Measurements from ENCODE around the gene TGFBR3.

The TGFBR3 gene

GRCh38 chr1:91894036-91894761 lies 8.2 kb upstream of the TGFBR3 start:
- peaks cover 34% of the 10 kb centered on the region for H3K4me1 Mint-ChIP-seq (ENCODE audit: low read depth)
- H3K36me3 Mint-ChIP-seq (ENCODE audit: low read depth) = no peaks in the 10 kb centered on the region
- no peaks in the 10 kb centered on the region for H3K9me3 Mint-ChIP-seq
- DNase-seq = no peak
- H3K27ac Mint-ChIP-seq = no peak overlapping the region
- H3K4me3 Mint-ChIP-seq = no peak overlapping the region
- H3K27me3 Mint-ChIP-seq = no peaks in the 10 kb centered on the region

DNA sequence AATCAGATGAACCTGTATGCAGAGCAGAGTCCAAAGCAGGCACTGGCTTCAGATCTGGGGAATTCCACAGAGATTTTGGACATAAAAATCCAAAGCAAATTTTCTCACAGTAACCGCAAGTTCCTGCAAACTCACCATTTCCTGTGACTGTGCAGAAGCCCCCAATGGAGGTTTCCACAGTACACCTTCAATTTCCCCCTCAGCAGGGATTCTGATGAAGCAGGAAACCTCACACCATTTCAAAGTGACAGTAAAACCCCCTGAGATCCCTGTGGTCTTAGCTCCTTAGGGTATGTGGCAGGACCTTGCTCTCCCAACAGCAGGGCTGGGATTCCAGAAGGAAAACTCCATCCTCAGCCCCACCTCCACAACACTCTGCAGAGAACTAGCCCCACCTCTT lies 6.0 kb upstream of the TGFBR3 start:
- no peaks in the 10 kb centered on the region for H3K9me3 Mint-ChIP-seq
- H3K27ac Mint-ChIP-seq = peak overlapping the region; percentile 63

GRCh38 chr1:91891454-91891853 lies 5.5 kb upstream of the TGFBR3 start:
- Mint-ChIP-seq H3K4me1 (ENCODE audit: low read depth) (peaks cover 40% of the 10 kb centered on the region), H3K9me3 (no peaks in the 10 kb centered on the region), H3K36me3 (ENCODE audit: low read depth) (no peaks in the 10 kb centered on the region), H3K4me3 (no peak overlapping the region), H3K27ac (peak overlapping the region; percentile 17), H3K27me3 (peaks cover 3% of the 10 kb centered on the region)
- no peak for DNase-seq

More for the DNA sequence above, 6.0 kb upstream of the TGFBR3 start:
- Mint-ChIP-seq H3K27me3 (no peaks in the 10 kb centered on the region), H3K4me1 (ENCODE audit: low read depth) (peaks cover 37% of the 10 kb centered on the region), H3K4me3 (no peak overlapping the region), H3K36me3 (ENCODE audit: low read depth) (no peaks in the 10 kb centered on the region)
- no peak for DNase-seq

DNA sequence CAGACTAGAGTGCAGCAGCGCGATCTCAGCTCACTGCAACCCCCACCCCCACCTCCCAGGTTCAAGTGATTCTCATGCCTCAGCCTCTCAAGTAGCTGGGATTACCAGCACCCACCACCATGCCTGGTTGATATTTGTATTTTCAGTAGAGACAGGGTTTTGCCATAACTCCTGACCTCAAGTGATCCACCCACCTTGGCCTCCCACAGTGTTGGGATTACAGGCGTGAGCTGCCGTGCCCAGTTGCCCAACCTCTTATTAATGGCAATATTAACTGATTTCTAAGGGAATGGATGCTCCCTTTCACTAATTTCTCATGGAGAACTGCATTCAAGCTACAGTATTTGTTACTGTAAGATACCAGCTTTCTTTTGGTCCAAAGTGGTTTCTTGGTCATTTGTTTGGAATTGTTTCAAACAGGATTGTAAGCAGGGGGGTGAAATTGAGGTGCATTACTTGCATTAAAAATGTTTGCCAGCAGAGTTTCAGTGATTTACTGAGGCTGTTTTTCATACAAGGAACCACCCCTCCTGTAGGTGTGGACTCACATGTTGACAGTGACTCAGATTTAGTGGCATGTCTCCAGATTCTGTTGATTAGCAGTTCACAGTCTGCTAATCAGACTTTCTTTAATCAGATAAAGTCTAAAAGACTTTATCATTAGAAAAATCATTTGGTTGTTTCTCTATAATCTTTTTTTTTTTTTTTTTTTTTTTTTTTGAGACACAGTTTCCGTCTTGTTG lies 3.9 kb upstream of the TGFBR3 start:
- peaks cover 34% of the 10 kb centered on the region for H3K4me1 Mint-ChIP-seq (ENCODE audit: low read depth)
- H3K4me3 Mint-ChIP-seq = no peak overlapping the region
- H3K27ac Mint-ChIP-seq = no peak overlapping the region
- peaks cover 3% of the 10 kb centered on the region for H3K36me3 Mint-ChIP-seq (ENCODE audit: low read depth)
- peaks cover 3% of the 10 kb centered on the region for H3K27me3 Mint-ChIP-seq
- DNase-seq = no peak
- no peaks in the 10 kb centered on the region for H3K9me3 Mint-ChIP-seq

- peaks cover 50% of the 10 kb centered on the region for H3K4me1 Mint-ChIP-seq (ENCODE audit: low read depth)
- peaks cover 3% of the 10 kb centered on the region for H3K27me3 Mint-ChIP-seq
Measured at GRCh38 chr1:91885213-91885715, 687 bp downstream of the TGFBR3 start.

GRCh38 chr1:91884459-91885212 lies 1.3 kb downstream of the TGFBR3 start:
- H3K27ac Mint-ChIP-seq = peak overlapping the region; percentile 79
- DNase-seq = peak; percentile 66
- H3K9me3 Mint-ChIP-seq = no peaks in the 10 kb centered on the region
- peak overlapping the region; percentile 86 for H3K4me3 Mint-ChIP-seq
- peaks cover 3% of the 10 kb centered on the region for H3K27me3 Mint-ChIP-seq
- peaks cover 49% of the 10 kb centered on the region for H3K4me1 Mint-ChIP-seq (ENCODE audit: low read depth)
- peaks cover 7% of the 10 kb centered on the region for H3K36me3 Mint-ChIP-seq (ENCODE audit: low read depth)

More at GRCh38 chr1:91885213-91885715, 687 bp downstream of the TGFBR3 start:
- Mint-ChIP-seq H3K4me3 (peak overlapping the region; percentile 86), H3K36me3 (ENCODE audit: low read depth) (peaks cover 7% of the 10 kb centered on the region), H3K27ac (peak overlapping the region; percentile 79), H3K9me3 (no peaks in the 10 kb centered on the region)
- DNase-seq = no peak

- H3K27me3 Mint-ChIP-seq = peaks cover 3% of the 10 kb centered on the region
- peak overlapping the region; percentile 63 for H3K27ac Mint-ChIP-seq
- H3K4me3 Mint-ChIP-seq = peak overlapping the region; percentile 86
- H3K4me1 Mint-ChIP-seq (ENCODE audit: low read depth) = peaks cover 53% of the 10 kb centered on the region
- H3K36me3 Mint-ChIP-seq (ENCODE audit: low read depth) = peaks cover 7% of the 10 kb centered on the region
- no peak for DNase-seq
- no peaks in the 10 kb centered on the region for H3K9me3 Mint-ChIP-seq
Measured at GRCh38 chr1:91883470-91883869, 2.5 kb downstream of the TGFBR3 start.

DNA sequence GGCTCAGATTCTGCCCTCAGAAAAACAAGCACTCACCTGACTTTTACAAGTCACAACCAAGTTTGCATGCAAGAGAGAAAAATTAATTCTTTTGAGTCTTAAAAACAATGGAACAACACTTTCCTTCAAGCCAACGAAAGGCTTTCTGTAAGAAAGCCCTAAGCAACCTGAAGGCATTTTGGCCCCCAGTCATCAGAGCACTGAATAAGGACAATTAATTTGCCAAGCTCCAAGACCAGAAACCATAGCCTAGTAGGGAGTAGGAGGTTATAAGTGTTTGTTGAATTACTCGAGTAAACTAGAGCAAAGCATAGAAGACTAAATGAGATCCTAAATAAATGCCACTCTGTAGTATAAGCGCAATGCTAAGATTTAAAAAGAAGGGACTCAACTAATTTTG lies 4.7 kb downstream of the TGFBR3 start:
- H3K9me3 Mint-ChIP-seq = no peaks in the 10 kb centered on the region
- no peak for DNase-seq
- no peaks in the 10 kb centered on the region for H3K27me3 Mint-ChIP-seq
- H3K36me3 Mint-ChIP-seq (ENCODE audit: low read depth) = peaks cover 7% of the 10 kb centered on the region
- no peak overlapping the region for H3K27ac Mint-ChIP-seq
- H3K4me1 Mint-ChIP-seq (ENCODE audit: low read depth) = peaks cover 70% of the 10 kb centered on the region
- no peak overlapping the region for H3K4me3 Mint-ChIP-seq

GRCh38 chr1:91879733-91880132 lies 6.2 kb downstream of the TGFBR3 start:
- H3K27ac Mint-ChIP-seq = no peak overlapping the region

GRCh38 chr1:91877574-91878208 lies 8.3 kb downstream of the TGFBR3 start:
- Mint-ChIP-seq H3K27ac (peak overlapping the region; percentile 94), H3K4me1 (ENCODE audit: low read depth) (peaks cover 80% of the 10 kb centered on the region)

More at GRCh38 chr1:91879733-91880132, 6.2 kb downstream of the TGFBR3 start:
- Mint-ChIP-seq H3K36me3 (ENCODE audit: low read depth) (peaks cover 3% of the 10 kb centered on the region), H3K4me3 (no peak overlapping the region), H3K9me3 (peaks cover 2% of the 10 kb centered on the region), H3K4me1 (ENCODE audit: low read depth) (peaks cover 80% of the 10 kb centered on the region), H3K27me3 (no peaks in the 10 kb centered on the region)
- no peak for DNase-seq

DNA sequence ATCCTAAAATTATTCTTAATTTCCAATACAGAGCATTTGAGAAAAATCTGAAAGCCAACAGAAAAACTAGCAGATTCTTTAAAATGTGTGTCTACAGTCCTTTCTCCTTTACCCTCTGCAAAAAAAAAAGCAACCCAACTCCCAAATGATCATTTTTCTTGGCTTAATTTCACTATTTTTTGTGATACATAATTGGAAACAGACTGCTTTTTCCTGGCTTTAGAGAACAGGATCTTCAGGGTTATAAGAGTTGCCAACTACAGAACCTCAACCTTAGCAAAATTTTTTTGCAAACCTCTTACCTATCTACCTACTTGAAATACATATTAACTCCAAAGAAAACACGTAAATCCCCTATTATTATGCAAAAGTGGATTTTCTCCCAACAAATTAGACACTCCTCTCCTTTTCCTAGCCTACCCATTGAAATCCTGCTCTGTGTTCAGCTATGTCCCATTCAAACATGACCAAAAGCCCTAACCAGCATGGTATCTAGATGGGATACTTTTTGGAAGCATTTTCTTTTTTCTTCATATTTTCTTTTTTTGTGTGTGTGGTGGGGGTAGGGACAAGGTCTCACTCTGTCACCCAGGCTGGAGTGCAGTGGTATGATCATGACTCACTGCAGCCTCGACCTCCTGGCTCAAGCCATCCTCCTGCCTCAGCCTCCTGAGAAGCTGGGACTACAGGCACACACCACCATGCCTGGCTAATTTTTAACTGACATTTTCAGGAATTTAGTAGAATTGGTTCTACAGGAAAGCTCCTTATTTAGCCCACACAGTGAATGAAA lies 9.0 kb downstream of the TGFBR3 start:
- no peaks in the 10 kb centered on the region for H3K27me3 Mint-ChIP-seq
- peak overlapping the region; percentile 67 for H3K4me3 Mint-ChIP-seq
- peaks cover 2% of the 10 kb centered on the region for H3K9me3 Mint-ChIP-seq
- no peaks in the 10 kb centered on the region for H3K36me3 Mint-ChIP-seq (ENCODE audit: low read depth)
- peaks cover 87% of the 10 kb centered on the region for H3K4me1 Mint-ChIP-seq (ENCODE audit: low read depth)
- peak overlapping the region; percentile 94 for H3K27ac Mint-ChIP-seq
- DNase-seq = no peak

More at GRCh38 chr1:91877574-91878208, 8.3 kb downstream of the TGFBR3 start:
- peaks cover 2% of the 10 kb centered on the region for H3K9me3 Mint-ChIP-seq
- H3K36me3 Mint-ChIP-seq (ENCODE audit: low read depth) = no peaks in the 10 kb centered on the region
- H3K4me3 Mint-ChIP-seq = peak overlapping the region; percentile 67
- no peaks in the 10 kb centered on the region for H3K27me3 Mint-ChIP-seq
- no peak for DNase-seq

DNA sequence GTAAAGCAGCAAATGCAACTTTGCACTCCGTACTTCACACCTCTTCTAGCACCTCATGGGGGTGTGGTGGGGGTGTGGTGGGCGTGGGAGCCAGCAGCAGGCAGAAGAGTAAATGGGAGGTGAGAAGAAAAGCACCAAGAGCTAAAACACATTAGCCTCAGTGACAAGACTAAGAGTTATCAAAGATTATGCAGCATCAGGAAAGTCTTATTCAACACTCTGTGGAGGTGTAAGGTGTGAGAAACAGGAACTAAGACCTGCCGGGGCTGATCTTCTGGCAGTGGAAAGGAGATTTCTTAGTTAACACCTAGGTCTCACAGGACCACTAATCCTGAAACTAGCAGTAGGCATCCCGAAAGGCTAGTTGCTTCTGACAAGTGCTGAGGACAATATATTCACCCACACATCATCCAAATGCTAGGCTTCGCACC lies 9.9 kb downstream of the TGFBR3 start:
- Mint-ChIP-seq H3K27ac (peak overlapping the region; percentile 94), H3K4me1 (ENCODE audit: low read depth) (peaks cover 90% of the 10 kb centered on the region), H3K27me3 (no peaks in the 10 kb centered on the region), H3K36me3 (ENCODE audit: low read depth) (no peaks in the 10 kb centered on the region), H3K9me3 (peaks cover 2% of the 10 kb centered on the region), H3K4me3 (peak overlapping the region; percentile 43)
- peak; percentile 69 for DNase-seq

DNA sequence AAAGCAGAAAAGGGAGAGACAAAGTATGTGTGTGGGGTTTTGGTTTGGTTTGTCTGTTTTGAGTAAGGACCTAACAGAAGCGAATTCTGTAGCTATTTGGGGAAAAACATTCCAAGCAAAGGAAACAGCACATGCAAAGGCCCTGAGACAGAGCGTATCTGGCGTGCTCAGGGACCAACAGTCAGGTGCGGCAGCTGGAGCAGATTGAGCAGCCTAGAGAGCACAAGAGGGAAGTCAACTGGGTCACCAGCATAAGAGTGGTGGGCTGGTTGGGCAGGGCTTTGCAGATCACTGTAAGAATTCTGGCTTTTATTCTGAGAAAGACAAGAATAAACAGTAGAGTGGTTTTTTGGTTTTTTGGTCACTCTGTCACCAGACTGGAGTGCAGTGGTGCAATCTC lies 11.8 kb downstream of the TGFBR3 start:
- Mint-ChIP-seq H3K9me3 (peaks cover 2% of the 10 kb centered on the region), H3K4me3 (no peak overlapping the region), H3K27ac (no peak overlapping the region), H3K36me3 (ENCODE audit: low read depth) (no peaks in the 10 kb centered on the region), H3K27me3 (no peaks in the 10 kb centered on the region), H3K4me1 (ENCODE audit: low read depth) (peaks cover 87% of the 10 kb centered on the region)
- no peak for DNase-seq

Measured in activated T-cell treated with anti-CD3 and anti-CD28 coated beads, Interleukin-2, amount 50 U/mL, for 24 hours (primary cell).